Measurements from ENCODE around the gene NCK2.
"Not testable (repeated sequence)": the region's sequence is repeated elsewhere in the genome, so short reads cannot be mapped to it uniquely, and the experiment has no call there.

Gene NCK2

DNA sequence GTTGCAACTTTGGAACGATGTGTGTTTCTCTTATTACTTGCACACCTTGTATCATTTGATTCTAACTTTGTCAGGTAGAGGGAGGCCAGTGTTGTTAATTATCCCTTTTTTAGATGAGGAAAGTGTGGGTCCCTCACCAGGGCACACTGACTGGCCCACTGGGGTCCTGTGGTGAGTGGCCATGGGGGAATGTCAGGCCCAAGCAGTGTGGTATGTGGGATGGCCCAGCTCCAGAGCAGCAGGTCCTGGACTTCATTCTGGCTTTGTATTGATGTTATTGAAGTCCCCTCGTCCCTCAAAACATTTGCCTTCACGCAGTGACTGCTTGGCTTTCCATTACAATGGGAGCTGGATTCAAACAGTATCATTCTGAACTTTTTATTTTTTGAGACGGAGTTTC is 11.7 kb downstream of the NCK2 start:
- DNase-seq (ENCODE audit: low spot score): no peak

GRCh38 chr2:105756865-105757264 is 12.2 kb downstream of the NCK2 start:
- DNase-seq (ENCODE audit: low spot score): not testable (repeated sequence)

DNA sequence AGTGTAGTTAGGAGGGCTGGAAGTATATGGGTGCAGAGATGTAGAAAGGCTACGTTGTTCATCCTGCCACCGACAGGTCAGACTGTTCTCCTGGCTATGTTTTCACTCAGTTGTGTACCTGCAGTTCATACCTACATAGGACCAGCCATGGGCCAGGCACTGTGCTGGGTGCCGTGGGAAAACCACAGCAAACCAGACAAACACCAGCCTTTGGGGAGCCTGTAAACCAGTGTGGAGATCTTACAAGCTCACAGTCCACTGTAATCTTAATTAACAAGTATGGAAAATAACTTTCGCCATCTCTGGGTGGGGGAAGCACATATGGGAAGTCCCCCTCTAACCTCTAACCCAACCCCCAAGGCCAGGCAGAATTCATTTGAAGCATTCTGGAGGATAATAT is 12.7 kb downstream of the NCK2 start:
- DNase-seq (ENCODE audit: low spot score): no peak

DNA sequence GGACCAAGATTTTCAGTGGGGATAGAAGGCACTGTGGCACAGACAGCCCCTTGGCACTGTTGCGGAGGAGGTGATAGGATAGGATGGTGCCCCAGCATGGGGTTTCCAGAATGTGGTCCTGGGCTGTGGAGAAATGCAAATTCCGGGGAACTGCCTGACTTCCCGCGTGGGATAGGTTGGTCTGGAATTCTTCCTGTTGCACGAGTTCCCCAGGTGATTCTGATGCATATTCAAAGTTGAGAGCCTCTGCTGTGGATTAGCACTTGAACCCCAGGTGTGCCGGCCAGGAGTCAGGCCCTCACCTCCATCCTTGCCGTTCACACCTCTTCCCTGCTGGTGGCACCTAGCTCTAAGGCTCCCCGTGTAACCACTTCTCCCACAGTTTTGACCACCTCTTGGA is 15.5 kb downstream of the NCK2 start:
- DNase-seq (ENCODE audit: low spot score): no peak

DNA sequence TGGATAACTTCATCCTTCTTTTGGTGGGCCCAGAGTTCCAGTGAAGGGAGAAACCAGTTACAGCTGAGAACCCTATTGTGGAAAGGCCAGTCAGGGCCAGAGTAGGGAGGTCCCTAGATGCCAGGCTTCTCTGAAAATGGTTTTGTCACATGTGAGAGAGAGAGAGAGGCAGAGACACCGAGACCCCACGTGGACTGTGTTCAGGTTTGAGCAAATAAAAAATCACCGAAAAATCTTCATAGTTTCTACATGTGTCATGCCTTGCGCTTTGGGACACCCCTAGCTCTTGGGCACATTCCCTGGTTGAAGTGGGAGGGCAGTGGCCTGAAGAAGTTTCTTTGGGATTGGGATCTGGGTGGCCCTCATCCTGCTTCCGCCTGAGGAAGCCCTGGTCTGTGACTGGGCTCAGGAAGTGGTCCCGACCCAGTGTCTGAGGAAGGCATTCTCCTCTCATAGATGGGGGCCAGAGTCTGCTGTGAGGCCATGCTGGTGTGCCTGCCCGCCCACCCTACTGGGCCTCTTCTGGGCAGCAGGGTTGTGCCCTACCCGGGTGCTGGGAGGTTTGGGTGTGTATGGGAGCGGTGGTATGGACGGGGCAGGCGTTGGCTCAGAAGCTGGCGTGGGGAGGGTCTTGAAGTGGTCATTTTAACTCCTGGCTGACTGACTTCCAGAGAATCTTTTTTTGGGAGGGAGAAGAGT is 16.1 kb downstream of the NCK2 start:
- no peak for DNase-seq (ENCODE audit: low spot score)

DNA sequence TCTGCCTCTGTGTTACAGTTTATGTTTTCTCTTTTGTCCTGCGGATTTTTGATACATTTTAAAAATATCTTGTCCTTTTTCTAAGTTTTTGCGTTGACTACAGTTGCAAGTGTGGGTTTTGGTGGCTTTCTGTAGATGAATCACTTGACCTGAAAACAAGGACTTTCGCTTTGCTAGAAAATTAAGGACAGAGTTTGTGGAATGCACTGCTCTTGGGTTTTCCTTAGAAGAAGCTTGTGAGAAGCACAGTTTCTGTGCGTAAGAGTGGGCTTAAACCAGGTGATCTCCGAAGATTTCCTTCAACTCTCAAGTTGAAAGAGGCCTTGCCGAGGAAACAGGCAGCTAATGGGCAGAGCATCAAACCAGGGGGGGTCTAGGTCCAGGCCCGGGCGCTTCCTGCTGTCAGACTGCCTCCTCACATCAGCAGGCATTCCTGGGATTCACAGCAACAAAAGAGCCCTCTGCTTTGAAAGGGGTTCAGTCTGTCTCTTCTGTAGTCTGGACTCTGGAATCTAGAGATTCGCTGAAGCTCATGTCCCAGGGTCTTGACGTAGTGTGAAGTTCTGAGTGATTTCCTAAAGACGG is 17.3 kb downstream of the NCK2 start:
- DNase-seq (ENCODE audit: low spot score): no peak

DNA sequence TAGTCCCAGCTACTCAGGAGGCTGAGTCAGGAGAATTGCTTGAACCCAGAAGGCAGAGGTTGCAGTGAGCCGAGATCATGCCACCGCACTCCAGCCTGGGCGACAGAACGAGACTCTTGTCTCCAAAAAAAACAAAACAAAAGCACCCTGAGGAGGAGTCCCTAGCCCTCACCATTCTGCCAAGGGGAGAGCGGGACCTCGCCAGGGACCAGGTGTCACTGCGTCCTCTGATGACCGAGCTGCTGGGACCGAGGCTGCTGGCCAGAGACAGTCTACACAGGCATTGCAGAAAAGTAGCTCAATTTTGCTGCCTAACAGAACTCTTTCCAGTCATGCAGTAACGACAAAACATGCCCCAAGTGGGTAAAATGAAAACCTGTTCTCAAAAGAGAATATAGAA is 18.4 kb downstream of the NCK2 start:
- no peak for DNase-seq (ENCODE audit: low spot score)

- DNase-seq (ENCODE audit: low spot score): no peak
These were observed 19.3 kb downstream of the NCK2 start for GRCh38 chr2:105764059-105764458.

DNA sequence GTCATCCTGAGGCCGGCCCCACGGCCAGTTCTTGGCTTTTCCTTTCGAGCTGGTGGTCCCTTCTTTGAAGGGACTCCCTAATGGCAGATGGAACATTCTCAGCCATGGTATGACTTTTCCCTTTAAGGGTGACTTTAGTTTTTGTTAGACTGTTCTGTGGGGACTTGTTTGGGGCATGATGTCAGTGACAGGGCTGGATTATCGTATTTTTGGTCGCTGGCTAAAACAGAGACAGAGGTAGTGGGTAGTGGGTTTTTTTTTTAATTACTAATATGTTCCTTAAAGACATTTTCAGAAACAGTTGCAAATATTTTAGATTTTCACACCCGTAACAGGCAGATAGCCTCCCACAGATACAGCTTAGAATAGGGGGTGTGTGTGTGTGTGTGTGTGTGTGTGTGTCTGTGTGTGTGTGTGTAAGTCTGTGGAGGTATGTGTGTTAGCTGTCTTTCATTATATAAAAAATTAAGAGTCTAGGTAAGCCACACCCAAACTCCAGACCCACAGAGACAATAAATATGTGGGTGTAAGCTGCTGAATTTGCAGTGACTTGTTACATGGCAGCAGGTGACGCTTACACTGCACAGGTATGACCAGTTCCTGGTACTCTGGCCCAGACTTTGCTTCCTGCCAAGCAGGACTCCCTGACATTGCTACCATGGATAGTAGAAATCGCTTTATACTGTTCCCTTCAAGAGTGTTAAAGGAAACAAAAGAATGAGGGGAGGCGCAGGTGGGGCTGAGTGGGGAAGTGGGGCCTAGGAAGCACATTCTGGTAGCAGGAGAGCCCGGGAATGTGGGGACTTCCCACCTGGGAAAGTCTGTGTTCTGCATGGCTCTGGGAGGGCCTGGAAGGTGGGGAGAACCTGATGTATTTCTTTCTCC is 20.9 kb downstream of the NCK2 start:
- no peak for DNase-seq (ENCODE audit: low spot score)

GRCh38 chr2:105766300-105766866 is 21.7 kb downstream of the NCK2 start:
- no peak for DNase-seq (ENCODE audit: low spot score)

- no peak for DNase-seq (ENCODE audit: low spot score)
These were observed 23.5 kb downstream of the NCK2 start for GRCh38 chr2:105768176-105768575.

DNA sequence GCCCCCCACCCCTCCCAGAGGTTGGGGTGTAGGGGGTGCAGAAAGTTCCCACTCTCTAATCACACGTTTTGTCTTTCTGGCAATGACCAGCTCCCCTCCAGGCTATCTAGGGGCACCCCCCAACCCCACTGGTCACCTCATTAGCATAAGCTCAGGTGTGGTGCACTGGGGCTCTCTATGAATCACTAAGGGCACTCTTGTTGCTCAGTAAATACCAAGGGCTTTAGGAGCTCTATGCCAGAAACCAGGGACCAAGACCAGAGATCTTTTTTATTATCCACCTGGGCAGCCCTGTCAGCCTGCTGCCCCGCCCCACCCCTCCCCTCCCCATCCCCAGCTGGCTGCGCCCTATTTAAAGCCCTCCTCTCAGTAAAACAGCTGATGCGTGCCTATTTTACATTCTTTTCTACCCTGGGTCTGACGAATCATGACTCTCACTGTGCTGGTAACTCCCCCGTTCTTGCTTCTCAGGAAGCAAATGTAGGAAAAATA is 24.3 kb downstream of the NCK2 start:
- no peak for DNase-seq (ENCODE audit: low spot score)

DNA sequence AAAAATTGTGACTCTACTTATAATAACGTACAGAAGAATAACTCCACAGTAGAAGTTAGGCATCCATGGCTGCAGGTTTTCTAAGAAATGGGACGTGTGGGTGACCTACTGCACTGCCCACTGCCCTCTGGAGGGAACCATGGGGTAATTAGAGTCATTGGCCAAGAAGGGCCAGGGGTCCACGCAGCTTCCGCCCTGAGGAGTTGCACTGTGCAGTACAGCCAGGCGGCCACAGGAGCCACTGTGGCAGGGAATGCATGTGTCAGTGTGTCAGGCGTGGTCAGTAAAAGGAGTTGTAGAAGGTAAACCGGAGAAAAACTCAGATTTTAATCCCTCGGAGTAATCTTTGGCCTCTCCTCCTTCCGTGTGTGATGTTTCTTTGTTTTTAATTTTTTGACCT is 24.8 kb downstream of the NCK2 start:
- no peak for DNase-seq (ENCODE audit: low spot score)

GRCh38 chr2:105770149-105770548 is 25.4 kb downstream of the NCK2 start:
- DNase-seq (ENCODE audit: low spot score): no peak

DNA sequence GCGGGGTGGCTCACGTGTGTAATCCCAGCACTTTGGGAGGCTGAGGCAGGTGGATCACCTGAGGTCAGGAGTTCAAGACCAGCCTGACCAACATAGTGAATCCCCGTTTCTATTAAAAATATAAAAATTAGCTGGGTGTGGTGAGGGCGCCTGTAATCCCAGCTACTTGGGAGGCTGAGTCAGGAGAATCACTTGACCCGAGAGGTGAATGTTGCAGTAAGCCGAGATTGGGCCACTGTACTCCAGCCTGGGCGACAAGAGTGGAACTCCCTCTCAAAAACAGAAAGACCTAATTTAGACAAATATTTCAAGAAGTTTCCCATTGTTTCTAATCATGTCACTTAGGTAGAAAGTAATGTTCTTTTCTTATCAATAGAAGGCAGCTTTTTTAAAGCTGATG is 26.6 kb downstream of the NCK2 start:
- DNase-seq (ENCODE audit: low spot score): not testable (repeated sequence)

- DNase-seq (ENCODE audit: low spot score): no peak
These were observed 27.1 kb downstream of the NCK2 start for GRCh38 chr2:105771836-105772235.

DNA sequence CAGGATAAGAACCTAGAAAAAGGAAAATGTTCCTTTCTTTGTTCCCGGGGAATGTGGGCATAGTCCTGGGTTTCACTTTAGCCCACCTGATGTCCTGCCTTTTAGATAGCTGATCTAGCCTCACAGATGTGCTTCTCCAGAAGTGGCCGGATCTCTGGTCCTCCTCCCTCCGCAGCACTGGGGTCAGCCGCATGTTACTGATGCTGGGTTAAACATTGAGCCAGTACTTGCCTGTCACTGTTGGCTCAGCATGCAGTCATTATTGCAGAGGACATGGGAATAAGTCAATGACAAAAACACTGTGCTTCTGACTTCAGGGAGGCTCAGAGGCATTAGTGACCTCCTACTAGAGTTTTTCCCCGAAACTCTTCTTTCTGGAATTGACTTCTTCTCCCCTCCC is 27.6 kb downstream of the NCK2 start:
- no peak for DNase-seq (ENCODE audit: low spot score)

DNA sequence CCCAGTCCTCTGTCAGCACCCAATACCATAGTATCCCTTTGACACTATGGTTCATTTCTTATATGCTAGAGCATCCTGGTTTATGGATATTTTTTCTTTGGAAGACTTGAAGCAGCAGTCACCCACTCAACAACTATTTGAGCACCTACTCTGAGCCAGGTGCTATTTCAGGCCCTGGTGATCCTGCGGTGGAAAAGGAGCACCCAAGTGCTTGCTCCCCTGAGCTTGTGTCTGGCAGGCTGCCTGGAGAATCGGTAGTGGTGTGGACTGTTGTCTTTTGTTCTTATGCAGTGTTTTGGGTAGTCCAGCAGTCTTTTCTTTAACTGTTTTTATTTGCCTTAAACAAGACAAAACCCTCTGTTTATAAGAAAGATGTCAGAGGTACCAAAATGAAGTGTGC is 28.9 kb downstream of the NCK2 start:
- DNase-seq (ENCODE audit: low spot score): no peak

- no peak for DNase-seq (ENCODE audit: low spot score)
These were observed 30.1 kb downstream of the NCK2 start for GRCh38 chr2:105774781-105775337.

- no peak for DNase-seq (ENCODE audit: low spot score)
These were observed 31.3 kb downstream of the NCK2 start for GRCh38 chr2:105775809-105776559.

GRCh38 chr2:105776560-105776928 is 31.8 kb downstream of the NCK2 start:
- DNase-seq (ENCODE audit: low spot score): no peak

Data from Ammon's horn (tissue), 1 donor.